VCaP (cell line): ENCODE measurements around the gene NR2F1.
A peak's percentile ranks its signal among the peaks of the same experiment; 100 is the strongest.
"Not testable (repeated sequence)": the region's sequence is repeated elsewhere in the genome, so short reads cannot be mapped to it uniquely, and the experiment has no call there.

Experiments used
- H3K27ac ChIP-seq: fragments of 450-650 bp; 2 replicates; pipeline ENCODE4 v1.5.1; 2017
- TF ChIP-seq, protein P1 (sequence below): fragments of 450-650 bp; conservative IDR thresholded peaks from 2 replicates; pipeline ENCODE4 v1.5.1; 2017; ENCODE audit warnings: mild to moderate bottlenecking, moderate library complexity

The NR2F1 gene

DNA sequence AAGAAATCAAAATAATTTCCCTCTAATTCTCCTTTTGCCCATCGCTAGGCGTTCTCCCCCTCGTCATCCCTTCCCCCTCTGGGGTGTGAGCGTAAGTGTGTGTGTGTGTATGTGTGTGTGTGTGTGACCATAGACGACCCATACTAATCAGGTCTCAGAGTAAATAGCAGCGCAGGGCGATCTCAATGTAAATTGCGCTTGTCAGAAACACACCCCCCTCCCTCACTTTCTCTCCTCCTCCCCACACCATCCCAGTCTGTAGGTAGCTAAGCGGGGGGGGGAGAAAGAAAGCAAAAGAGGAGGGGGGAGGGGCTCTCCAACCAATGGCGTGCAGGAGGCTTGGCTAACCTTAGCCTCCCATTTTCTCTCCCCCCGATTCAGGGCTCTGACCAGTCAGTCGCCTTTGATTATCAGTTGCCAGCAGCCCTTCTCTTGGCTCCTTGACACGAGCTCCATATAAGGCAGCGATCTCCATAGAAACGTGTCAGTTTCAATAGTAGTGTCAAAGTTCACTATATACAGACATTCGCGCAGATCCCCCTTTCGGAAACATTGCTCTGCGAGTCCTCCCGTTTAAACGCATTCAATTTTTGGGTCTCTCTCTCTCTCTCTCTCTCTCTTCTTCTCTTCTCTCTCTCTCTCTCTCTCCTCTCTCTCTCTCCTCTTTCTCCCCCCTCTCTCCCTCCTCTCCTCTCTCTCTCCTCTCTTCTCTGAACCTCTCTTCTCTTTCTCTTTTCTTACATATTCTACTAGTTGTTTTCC is at the start of gene NR2F1:
NR2F1 (plus strand) TSS at position 546 of the 762 bp plus-strand sequence. CDS start 1,802 bp downstream, outside the sequence.
- TF ChIP-seq, protein P1, sequence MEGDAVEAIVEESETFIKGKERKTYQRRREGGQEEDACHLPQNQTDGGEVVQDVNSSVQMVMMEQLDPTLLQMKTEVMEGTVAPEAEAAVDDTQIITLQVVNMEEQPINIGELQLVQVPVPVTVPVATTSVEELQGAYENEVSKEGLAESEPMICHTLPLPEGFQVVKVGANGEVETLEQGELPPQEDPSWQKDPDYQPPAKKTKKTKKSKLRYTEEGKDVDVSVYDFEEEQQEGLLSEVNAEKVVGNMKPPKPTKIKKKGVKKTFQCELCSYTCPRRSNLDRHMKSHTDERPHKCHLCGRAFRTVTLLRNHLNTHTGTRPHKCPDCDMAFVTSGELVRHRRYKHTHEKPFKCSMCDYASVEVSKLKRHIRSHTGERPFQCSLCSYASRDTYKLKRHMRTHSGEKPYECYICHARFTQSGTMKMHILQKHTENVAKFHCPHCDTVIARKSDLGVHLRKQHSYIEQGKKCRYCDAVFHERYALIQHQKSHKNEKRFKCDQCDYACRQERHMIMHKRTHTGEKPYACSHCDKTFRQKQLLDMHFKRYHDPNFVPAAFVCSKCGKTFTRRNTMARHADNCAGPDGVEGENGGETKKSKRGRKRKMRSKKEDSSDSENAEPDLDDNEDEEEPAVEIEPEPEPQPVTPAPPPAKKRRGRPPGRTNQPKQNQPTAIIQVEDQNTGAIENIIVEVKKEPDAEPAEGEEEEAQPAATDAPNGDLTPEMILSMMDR: no peak
- peak within 1 kb of the TSS; percentile 70 for H3K27ac ChIP-seq

DNA sequence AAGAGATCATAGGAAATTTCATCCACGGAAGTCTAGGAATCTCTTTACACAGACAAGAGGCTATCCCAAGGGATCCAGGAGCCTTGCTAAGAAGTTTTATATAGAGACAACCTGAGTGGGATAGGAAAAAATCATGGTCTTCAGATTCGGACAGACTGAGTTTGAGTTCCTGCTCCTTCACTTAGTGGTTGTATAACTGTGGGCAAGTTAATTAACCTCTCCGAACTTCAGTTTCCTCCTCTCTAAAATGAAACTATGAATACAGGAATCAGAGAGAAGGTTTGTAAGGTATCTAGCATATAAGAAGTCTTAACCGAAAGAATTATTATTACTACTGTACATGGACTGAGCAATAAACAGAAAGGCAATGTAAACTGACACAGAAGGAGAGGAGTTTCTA is 37.1 kb upstream of the NR2F1 start:
- TF ChIP-seq, protein P1: no peak
- H3K27ac ChIP-seq: no peak overlapping the region

DNA sequence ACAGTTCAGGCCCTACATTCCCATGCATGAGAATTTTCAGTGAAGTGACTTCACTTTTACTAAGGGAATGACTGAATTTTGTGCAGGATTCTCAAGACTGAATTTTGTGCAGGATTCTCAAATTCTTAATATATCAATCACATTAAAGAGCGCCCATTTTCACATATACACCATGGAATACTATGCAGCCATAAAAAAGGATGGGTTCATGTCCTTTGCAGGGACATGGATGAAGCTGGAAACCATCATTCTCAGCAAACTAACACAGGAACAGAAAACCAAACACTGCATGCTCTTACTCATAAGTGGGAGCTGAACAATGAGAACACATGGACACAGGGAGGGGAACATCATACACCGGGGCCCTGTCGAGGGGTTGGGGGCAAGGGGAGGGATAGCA is 33.4 kb upstream of the NR2F1 start:
- not testable (repeated sequence) for H3K27ac ChIP-seq

DNA sequence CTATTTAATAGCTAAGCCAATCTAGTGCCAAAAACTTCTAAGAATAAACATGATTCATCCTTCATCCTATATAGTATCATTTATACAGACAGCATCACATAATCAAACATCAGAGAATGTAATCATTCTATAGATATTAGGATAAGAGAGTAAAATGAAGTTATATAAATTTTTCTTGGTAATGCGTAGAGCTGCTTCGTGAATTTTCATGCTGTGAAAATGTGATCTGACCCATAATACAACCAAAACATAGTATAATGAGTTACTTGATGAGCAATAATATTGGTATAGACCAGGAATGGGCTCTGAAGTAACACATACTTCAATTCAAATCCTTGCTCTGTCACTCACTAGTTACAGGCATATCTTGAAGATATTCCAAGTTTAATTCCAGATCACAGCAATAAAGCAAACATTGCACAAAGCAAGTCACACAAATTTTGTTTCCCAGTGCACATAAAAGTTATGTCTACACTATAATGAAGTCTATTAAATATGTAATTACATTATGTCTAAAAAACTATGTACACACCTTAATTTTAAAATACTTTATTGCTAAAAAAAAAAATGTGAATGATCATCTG is 25.9 kb upstream of the NR2F1 start:
- peak overlapping the region; percentile 58 for H3K27ac ChIP-seq
- TF ChIP-seq, protein P1: no peak

DNA sequence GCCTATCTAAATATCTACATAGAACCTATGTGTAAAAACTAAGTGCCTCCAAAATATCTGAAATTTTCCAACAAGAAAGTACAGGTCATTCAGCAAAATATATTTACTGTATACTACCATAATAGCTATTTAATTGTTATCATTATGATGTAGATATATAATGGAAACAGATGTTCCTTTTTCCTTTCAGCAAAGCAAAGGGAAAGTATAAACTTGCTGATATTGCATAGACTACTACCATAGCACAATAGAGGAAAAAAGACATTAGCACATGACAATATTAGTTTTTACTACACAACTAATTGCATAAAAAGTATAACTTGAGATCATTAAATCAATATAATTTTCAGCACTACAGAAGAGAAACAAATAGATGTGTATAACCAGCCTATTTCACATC is 16.9 kb upstream of the NR2F1 start:
- no peak overlapping the region for H3K27ac ChIP-seq
- TF ChIP-seq, protein P1: no peak

DNA sequence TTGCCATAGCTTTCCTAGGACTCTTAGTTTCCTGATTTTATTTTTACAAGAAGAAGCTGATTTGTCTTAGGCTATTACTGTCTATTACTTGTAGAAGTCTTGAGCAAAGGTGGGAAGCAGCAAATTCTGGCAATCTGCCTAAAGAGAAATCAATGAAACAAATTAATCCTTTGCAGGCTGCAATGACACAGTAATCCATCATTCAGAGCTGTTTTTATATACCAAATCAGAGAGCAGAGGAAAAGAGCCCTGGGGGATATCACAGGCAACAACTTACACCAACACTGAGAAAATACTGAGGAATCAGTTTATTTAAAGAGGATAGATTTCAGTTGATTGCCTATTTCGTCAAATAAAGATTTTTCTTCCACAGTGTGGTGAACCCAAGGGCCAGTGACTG is 15.6 kb upstream of the NR2F1 start:
- no peak overlapping the region for H3K27ac ChIP-seq
- TF ChIP-seq, protein P1: no peak

DNA sequence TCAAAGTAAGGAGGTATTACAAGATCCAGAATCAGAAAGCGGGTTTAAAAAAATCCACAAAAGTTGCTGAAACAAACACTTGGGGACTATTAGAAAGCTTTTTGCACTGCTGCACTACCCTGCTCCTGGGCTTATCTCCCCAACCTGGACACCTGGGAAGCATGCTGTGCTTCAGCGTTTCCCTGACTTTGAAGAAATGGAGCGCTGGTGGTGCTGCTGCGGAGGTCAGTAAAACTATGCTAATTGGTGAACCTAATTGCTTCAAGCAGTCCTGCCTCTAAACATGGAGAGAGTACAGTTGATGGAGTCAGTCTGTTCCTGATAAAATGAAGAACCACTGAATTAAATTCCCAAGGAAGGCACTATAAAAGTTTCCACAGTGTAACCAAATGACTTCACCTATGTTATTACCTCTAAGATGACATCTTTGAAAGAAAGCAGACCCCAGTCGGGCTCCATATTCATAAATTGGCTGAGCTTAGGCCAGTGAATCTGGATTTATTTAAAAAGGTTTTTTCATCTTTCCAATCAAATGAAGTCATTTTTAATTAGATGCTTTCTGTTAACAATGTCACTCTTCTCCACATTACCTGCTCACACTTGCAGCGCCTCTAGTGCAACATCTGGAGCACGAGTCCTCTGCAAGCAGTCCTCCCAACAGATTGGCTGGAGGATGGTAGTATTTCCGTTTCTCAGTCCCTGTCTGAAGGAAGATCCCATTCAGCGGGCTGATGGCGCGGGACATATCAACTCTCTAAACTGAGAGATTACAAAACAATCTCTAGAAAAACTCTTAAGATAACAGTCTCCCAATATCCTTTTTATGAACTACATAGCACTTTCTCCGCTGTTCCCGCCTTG is 13.5 kb upstream of the NR2F1 start:
- TF ChIP-seq, protein P1: no peak
- H3K27ac ChIP-seq: no peak overlapping the region
